Body of pancreas (tissue), 4 donors: ENCODE data around the gene ZBTB5. TPM values are rescaled to one million over a fixed set of nuclear protein-coding genes. Genes with fewer than 3 reads are reported as not detected.
A peak's percentile ranks its signal among the peaks of the same experiment; 100 is the strongest.
"Not testable (repeated sequence)": the region's sequence is repeated elsewhere in the genome, so short reads cannot be mapped to it uniquely, and the experiment has no call there.

Experiments used
- ATAC-seq: fragments of 150-250 bp; one replicate; pipeline ENCODE4 v1.9.1; 2016
- DNase-seq, 4 donors: peaks; one replicate each; pipeline ENCODE4 v3.0.0-alpha.2; 2019
- H3K27ac ChIP-seq, 4 donors: fragments of 200-600 bp; sonication (generic); 1 replicate in 3 of 4; 2 replicates in 1 of 4; pipeline versions ENCODE4 v1.5.1 to v1.6.1; 2016 to 2019; ENCODE audit warnings: mild to moderate bottlenecking in 1 of 4, mixed read lengths in 1 of 4, moderate library complexity in 1 of 4
- H3K27me3 ChIP-seq, 2 donors: fragments of 200-600 bp; sonication (generic); one replicate each; pipeline ENCODE4 v1.6.0; 2016; ENCODE audit warnings: mild to moderate bottlenecking in 1 of 2
- H3K36me3 ChIP-seq, 2 donors: fragments of 200-600 bp; sonication (generic); replicated peaks in 1 of 2; 2 replicates each; pipeline ENCODE4 v1.5.1; 2016; ENCODE audit warnings: low read depth in 2 of 2; ENCODE audit not compliant: insufficient read depth in 1 of 2
- H3K4me1 ChIP-seq: fragments of 200-600 bp; sonication (generic); one replicate; pipeline ENCODE4 v1.6.0; 2016
- H3K4me3 ChIP-seq, 2 donors: fragments of 200-600 bp; sonication (generic); 1 replicate in 1 of 2; 2 replicates in 1 of 2; pipeline ENCODE4 v1.5.1; 2016 to 2019
- H3K9me3 ChIP-seq, 3 donors: fragments of 200-600 bp; sonication (generic); 1 replicate in 2 of 3; 2 replicates in 1 of 3; pipeline ENCODE4 v1.5.1; 2016
- POLR2A ChIP-seq, 3 donors: fragments of 450-650 bp; IDR thresholded peaks; one replicate each; pipeline ENCODE4 v1.6.1; 2016; ENCODE audit warnings: antibody characterized with exemption in 3 of 3, mild to moderate bottlenecking in 2 of 3
- WGBS, 2 donors: methylation state at CpG; one replicate each; pipeline ENCODE4 v1.1.5; 2017; 5-methylcytosine and 5-hydroxymethylcytosine counted together
- intact Hi-C: fragments of 100-400 bp; cut with DNase I; formaldehyde crosslinking; loops from one replicate; pipeline ENCODE4 v1.15.1; 2023
- total RNA-seq, 2 donors: library from RNA; depleted of rRNA; stranded (reverse); fragments of >200 nt; gene quantifications; one replicate each; pipeline ENCODE4 v1.1.0, GENCODE V29; 2016
- TF ChIP-seq, protein P1 (sequence below), 7 experiments: fragments of 450-650 bp in 4 of 7; fragments of 200-600 bp in 3 of 7; sonication (generic) in 3 of 7; IDR thresholded peaks; one replicate each; pipeline ENCODE4 v1.5.1; 2016 to 2019; ENCODE audit warnings: antibody characterized with exemption in 7 of 7

ZBTB5 gene
- total RNA-seq, 2 donors from 2014 or later, result 8.8 to 9.9 TPM

- WGBS, 2 donors, result 58 to 73% methylated on average over 9 to 14 of the region's 14 CpGs
- DNase-seq, result peak in 2 of 4 donors; percentile 27 to 47
Observed at GRCh38 chr9:37430841-37431597, 34.2 kb downstream of the ZBTB5 start.

DNA sequence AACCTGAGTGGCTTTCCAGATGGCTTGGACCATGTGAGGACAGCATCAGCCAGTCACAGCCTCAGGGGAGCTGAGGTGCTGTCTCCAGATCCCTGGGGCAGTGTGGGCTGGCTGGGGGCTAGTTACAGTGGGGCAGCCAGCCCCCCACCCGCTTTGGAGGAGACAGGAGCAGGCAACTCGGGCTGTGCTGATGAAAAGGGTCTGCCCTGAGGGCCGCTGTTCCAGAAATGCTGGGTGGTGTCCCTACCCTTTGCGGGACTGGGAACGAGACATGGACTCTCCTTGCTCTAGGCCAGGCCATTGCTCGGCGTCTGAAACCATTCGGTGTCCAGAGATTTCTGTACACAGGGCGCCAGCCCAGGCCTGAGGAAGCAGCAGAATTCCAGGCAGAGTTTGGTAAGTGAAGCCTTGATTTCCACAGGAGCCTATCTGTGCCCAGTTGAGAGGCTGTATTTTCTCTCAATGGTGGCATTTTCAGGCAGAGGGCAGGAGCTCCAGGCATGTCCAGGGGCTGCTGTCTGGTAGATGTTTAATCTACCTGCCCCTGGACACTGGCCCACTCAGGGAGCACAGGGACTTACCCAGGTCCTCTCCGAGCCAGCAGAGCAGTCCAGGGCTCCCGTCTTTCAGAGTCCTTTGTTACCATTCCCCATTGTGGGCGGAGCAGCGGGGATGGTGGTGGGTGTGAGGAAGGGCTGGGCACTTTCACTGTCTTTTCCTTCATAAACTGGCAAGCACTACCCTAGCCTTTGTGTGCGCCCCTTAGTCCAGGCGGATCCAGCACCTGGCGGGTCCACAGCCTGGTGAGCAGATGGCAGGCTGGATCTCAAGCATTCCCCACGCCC lies 35.6 kb downstream of the ZBTB5 start:
- H3K4me3 ChIP-seq, result no peak overlapping the region
- peaks cover 4% of the 10 kb centered on the region for H3K4me1 ChIP-seq
- ATAC-seq (no peak), DNase-seq (no peak)
- peaks cover 0 to 15% of the 10 kb centered on the region in 2 donors for H3K36me3 ChIP-seq
- no peaks in the 10 kb centered on the region for H3K9me3 ChIP-seq
- intact Hi-C loops, result no loop called here
- 87 to 89% methylated on average over 11 to 15 of the region's 17 CpGs for WGBS, 2 donors
- TF ChIP-seq, protein P1, sequence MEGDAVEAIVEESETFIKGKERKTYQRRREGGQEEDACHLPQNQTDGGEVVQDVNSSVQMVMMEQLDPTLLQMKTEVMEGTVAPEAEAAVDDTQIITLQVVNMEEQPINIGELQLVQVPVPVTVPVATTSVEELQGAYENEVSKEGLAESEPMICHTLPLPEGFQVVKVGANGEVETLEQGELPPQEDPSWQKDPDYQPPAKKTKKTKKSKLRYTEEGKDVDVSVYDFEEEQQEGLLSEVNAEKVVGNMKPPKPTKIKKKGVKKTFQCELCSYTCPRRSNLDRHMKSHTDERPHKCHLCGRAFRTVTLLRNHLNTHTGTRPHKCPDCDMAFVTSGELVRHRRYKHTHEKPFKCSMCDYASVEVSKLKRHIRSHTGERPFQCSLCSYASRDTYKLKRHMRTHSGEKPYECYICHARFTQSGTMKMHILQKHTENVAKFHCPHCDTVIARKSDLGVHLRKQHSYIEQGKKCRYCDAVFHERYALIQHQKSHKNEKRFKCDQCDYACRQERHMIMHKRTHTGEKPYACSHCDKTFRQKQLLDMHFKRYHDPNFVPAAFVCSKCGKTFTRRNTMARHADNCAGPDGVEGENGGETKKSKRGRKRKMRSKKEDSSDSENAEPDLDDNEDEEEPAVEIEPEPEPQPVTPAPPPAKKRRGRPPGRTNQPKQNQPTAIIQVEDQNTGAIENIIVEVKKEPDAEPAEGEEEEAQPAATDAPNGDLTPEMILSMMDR (IDR thresholded peaks at IDR 0.05), result no peak
- no peak for TF ChIP-seq POLR2A (IDR thresholded peaks at IDR 0.05)
- no peak overlapping the region for H3K27ac ChIP-seq
- no peaks in the 10 kb centered on the region for H3K27me3 ChIP-seq

More at GRCh38 chr9:37430841-37431597, 34.2 kb downstream of the ZBTB5 start:
- Histone ChIP-seq H3K36me3 (peaks cover 0 to 15% of the 10 kb centered on the region in 2 donors), H3K9me3 (no peaks in the 10 kb centered on the region), H3K4me3 (no peak overlapping the region), H3K27ac (no peak overlapping the region), H3K4me1 (no peaks in the 10 kb centered on the region), H3K27me3 (no peaks in the 10 kb centered on the region)
- intact Hi-C loops, result no loop called here
- TF ChIP-seq, protein P1 (IDR thresholded peaks at IDR 0.05), result peak in 3 of 7 experiments; percentile 12 to 38 (median 24)
- TF ChIP-seq POLR2A (IDR thresholded peaks at IDR 0.05), result no peak
- ATAC-seq, result peak; percentile 60

- WGBS, 2 donors, result 92 to 94% methylated on average over 8 to 13 of the region's 14 CpGs
- no peak for TF ChIP-seq POLR2A (IDR thresholded peaks at IDR 0.05)
- TF ChIP-seq, protein P1 (IDR thresholded peaks at IDR 0.05), result no peak
- H3K4me3 ChIP-seq, result no peak overlapping the region
- H3K27ac ChIP-seq, result no peak overlapping the region
- H3K9me3 ChIP-seq, result no peaks in the 10 kb centered on the region
- DNase-seq, result no peak
- intact Hi-C loops, result no loop called here
- peaks cover 0 to 15% of the 10 kb centered on the region in 2 donors for H3K36me3 ChIP-seq
- H3K27me3 ChIP-seq, result no peaks in the 10 kb centered on the region
- H3K4me1 ChIP-seq, result peaks cover 18% of the 10 kb centered on the region
- ATAC-seq, result no peak
Observed at GRCh38 chr9:37428345-37428744, 36.9 kb downstream of the ZBTB5 start.

DNA sequence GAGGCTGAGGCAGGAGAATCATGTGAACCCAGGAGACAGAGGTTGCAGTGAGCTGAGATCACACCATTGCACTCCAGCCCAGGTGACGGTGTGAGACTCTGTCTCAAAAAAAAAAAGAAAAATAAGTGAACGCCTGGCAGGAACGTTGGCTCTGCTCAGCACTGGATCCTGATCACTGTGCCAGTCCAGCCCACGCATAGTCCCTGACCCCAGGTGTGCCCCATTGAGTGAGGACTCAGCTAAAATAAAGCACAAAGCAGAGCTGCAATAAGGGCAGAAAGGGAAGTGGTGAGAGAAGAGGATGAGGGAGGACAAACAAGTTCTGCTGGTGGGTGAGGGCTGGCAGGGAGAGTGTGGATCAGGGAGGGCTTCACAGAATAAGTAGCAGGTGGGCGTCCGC lies 38.4 kb downstream of the ZBTB5 start:
- H3K27me3 ChIP-seq, result no peaks in the 10 kb centered on the region
- H3K36me3 ChIP-seq, result peaks cover 0 to 15% of the 10 kb centered on the region in 2 donors
- TF ChIP-seq, protein P1 (IDR thresholded peaks at IDR 0.05), result no peak
- TF ChIP-seq POLR2A (IDR thresholded peaks at IDR 0.05), result no peak
- DNase-seq (no peak), ATAC-seq (no peak)
- intact Hi-C loops, result no loop called here
- H3K9me3 ChIP-seq, result no peaks in the 10 kb centered on the region
- H3K4me1 ChIP-seq, result peaks cover 24% of the 10 kb centered on the region
- 84 to 89% methylated on average over 6 of the region's 6 CpGs for WGBS, 2 donors
- H3K27ac ChIP-seq, result no peak overlapping the region
- no peak overlapping the region for H3K4me3 ChIP-seq

DNA sequence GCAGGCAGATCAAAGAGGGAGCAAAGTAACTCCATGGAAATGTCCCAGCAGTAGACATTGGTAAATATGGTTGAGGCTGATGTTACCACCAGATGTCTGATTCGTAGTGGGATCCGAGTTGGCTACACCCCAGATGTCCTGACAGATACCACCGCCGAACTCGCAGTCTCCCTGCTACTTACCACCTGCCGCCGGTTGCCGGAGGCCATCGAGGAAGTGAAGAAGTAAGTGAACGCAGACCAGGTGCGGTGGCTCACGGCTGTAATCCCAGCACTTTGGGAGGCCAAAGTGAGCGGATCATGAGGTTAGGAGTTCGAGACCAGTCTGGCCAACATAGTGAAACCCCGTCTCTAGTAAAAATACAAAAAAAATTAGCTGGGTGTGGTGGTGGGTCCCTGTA lies 38.8 kb downstream of the ZBTB5 start:
- peaks cover 0 to 15% of the 10 kb centered on the region in 2 donors for H3K36me3 ChIP-seq
- H3K9me3 ChIP-seq, intact Hi-C loops, ATAC-seq, H3K27ac ChIP-seq, DNase-seq, H3K4me3 ChIP-seq, H3K27me3 ChIP-seq: not testable (repeated sequence)
- H3K4me1 ChIP-seq, result peaks cover 28% of the 10 kb centered on the region
- WGBS, 2 donors, result 89 to 92% methylated on average over 15 of the region's 15 CpGs
